ENCODE results near the gene ARIH1.
A peak's percentile ranks its signal among the peaks of the same experiment; 100 is the strongest.

ARIH1 gene

GRCh38 chr15:72487070-72487797 is 13.1 kb downstream of the ARIH1 start:
- Histone ChIP-seq H3K36me3 (ENCODE audit: control insufficient read depth, insufficient read depth, low read length) (peaks cover 45% of the 10 kb centered on the region), H3K4me1 (ENCODE audit: control insufficient read depth, insufficient read depth, low read length, poor library complexity, severe bottlenecking) (peaks cover 25% of the 10 kb centered on the region), H3K27ac (ENCODE audit: low read depth, low read length, severe bottlenecking) (no peak overlapping the region), H3K4me3 (ENCODE audit: extremely low read depth, insufficient read depth, low read length, poor library complexity, severe bottlenecking) (no peak overlapping the region), H3K9me3 (ENCODE audit: control insufficient read depth, low read length) (no peaks in the 10 kb centered on the region)
- WGBS, 2 experiments (ENCODE audit: insufficient coverage in 2 of 2), result no CpG with 5 or more reads among the region's 1 CpG

- Histone ChIP-seq H3K4me3 (ENCODE audit: extremely low read depth, insufficient read depth, low read length, poor library complexity, severe bottlenecking) (no peak overlapping the region), H3K36me3 (ENCODE audit: control insufficient read depth, insufficient read depth, low read length) (peaks cover 40% of the 10 kb centered on the region), H3K27ac (ENCODE audit: low read depth, low read length, severe bottlenecking) (no peak overlapping the region), H3K4me1 (ENCODE audit: control insufficient read depth, insufficient read depth, low read length, poor library complexity, severe bottlenecking) (peaks cover 27% of the 10 kb centered on the region), H3K9me3 (ENCODE audit: control insufficient read depth, low read length) (no peaks in the 10 kb centered on the region)
- WGBS, 2 experiments (ENCODE audit: insufficient coverage in 2 of 2), result 96 to 100% methylated on average over 2 of the region's 2 CpGs
Observed at GRCh38 chr15:72488558-72488957, 14.4 kb downstream of the ARIH1 start.

DNA sequence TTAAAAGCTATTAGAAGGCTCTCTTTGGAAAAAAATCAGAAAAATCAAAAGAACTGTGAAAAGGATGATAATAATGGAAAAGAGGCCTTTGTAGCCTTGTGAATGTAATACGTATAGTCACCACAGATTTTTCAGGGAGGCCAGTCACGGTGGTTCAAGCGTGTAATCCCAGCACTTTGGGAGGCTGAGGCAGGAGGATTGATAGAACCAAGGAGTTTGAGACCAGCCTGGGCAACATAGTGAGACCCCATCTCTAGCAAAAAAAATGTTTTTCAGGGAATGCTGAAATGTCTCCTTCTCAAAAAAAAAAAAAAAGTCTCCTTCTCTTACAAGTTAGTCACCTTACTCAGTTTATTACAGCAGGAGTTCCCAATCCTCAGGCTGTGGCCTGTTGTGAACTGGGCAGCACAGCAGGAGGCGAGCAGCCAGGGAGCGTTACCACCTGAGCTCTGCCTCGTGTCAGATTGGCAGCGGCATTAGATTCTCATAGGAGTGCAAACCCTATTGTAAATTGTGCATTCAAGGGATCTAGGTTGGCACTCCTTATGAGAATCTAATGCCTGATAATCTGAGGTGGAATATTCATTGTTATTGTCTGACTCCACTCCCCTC is 15.9 kb downstream of the ARIH1 start:
- no peak overlapping the region for H3K4me3 ChIP-seq (ENCODE audit: extremely low read depth, insufficient read depth, low read length, poor library complexity, severe bottlenecking)
- peaks cover 30% of the 10 kb centered on the region for H3K36me3 ChIP-seq (ENCODE audit: control insufficient read depth, insufficient read depth, low read length)
- WGBS, 2 experiments (ENCODE audit: insufficient coverage in 2 of 2), result 97 to 98% methylated on average over 7 of the region's 7 CpGs
- no peak overlapping the region for H3K27ac ChIP-seq (ENCODE audit: low read depth, low read length, severe bottlenecking)
- peaks cover 27% of the 10 kb centered on the region for H3K4me1 ChIP-seq (ENCODE audit: control insufficient read depth, insufficient read depth, low read length, poor library complexity, severe bottlenecking)
- H3K9me3 ChIP-seq (ENCODE audit: control insufficient read depth, low read length), result no peaks in the 10 kb centered on the region

- WGBS, 2 experiments (ENCODE audit: insufficient coverage in 2 of 2), result 0% methylated on average over 1 of the region's 2 CpGs; no CpG with 5 or more reads in 1 of the 2 experiments
- Histone ChIP-seq H3K4me3 (ENCODE audit: extremely low read depth, insufficient read depth, low read length, poor library complexity, severe bottlenecking) (no peak overlapping the region), H3K9me3 (ENCODE audit: control insufficient read depth, low read length) (no peaks in the 10 kb centered on the region), H3K27ac (ENCODE audit: low read depth, low read length, severe bottlenecking) (peak overlapping the region; percentile 54), H3K36me3 (ENCODE audit: control insufficient read depth, insufficient read depth, low read length) (peaks cover 31% of the 10 kb centered on the region), H3K4me1 (ENCODE audit: control insufficient read depth, insufficient read depth, low read length, poor library complexity, severe bottlenecking) (peaks cover 20% of the 10 kb centered on the region)
Observed at GRCh38 chr15:72491768-72492167, 17.6 kb downstream of the ARIH1 start.

- Histone ChIP-seq H3K36me3 (ENCODE audit: control insufficient read depth, insufficient read depth, low read length) (peaks cover 33% of the 10 kb centered on the region), H3K4me3 (ENCODE audit: extremely low read depth, insufficient read depth, low read length, poor library complexity, severe bottlenecking) (no peak overlapping the region), H3K4me1 (ENCODE audit: control insufficient read depth, insufficient read depth, low read length, poor library complexity, severe bottlenecking) (peaks cover 13% of the 10 kb centered on the region), H3K9me3 (ENCODE audit: control insufficient read depth, low read length) (no peaks in the 10 kb centered on the region), H3K27ac (ENCODE audit: low read depth, low read length, severe bottlenecking) (no peak overlapping the region)
Observed at GRCh38 chr15:72492733-72493132, 18.6 kb downstream of the ARIH1 start.

DNA sequence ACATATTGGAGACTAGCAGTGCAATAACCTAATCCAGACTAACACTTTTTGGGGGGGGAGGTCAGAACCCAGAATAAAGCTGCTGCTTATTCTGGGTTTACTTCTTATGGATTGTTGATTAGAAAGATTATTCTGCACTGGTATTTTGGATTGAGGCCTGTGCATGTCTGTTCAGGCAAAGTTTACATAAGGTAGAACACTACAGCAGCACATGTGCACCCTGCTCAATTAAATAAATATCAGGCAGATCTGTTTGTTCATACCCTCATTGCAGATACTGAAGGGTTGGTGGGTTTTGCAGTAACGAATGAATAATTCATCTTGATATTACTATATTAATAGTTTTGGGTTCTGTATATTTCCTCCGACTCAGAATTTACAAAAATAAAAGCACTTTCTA is 19.1 kb downstream of the ARIH1 start:
- Histone ChIP-seq H3K27ac (ENCODE audit: low read depth, low read length, severe bottlenecking) (no peak overlapping the region), H3K4me1 (ENCODE audit: control insufficient read depth, insufficient read depth, low read length, poor library complexity, severe bottlenecking) (peaks cover 13% of the 10 kb centered on the region), H3K4me3 (ENCODE audit: extremely low read depth, insufficient read depth, low read length, poor library complexity, severe bottlenecking) (no peak overlapping the region), H3K36me3 (ENCODE audit: control insufficient read depth, insufficient read depth, low read length) (peaks cover 33% of the 10 kb centered on the region), H3K9me3 (ENCODE audit: control insufficient read depth, low read length) (no peaks in the 10 kb centered on the region)
- WGBS, 2 experiments (ENCODE audit: insufficient coverage in 2 of 2), result no CpG with 5 or more reads among the region's 2 CpGs

GRCh38 chr15:72495007-72495406 is 20.9 kb downstream of the ARIH1 start:
- Histone ChIP-seq H3K4me1 (ENCODE audit: control insufficient read depth, insufficient read depth, low read length, poor library complexity, severe bottlenecking) (peaks cover 13% of the 10 kb centered on the region), H3K4me3 (ENCODE audit: extremely low read depth, insufficient read depth, low read length, poor library complexity, severe bottlenecking) (no peak overlapping the region), H3K27ac (ENCODE audit: low read depth, low read length, severe bottlenecking) (no peak overlapping the region), H3K36me3 (ENCODE audit: control insufficient read depth, insufficient read depth, low read length) (peaks cover 33% of the 10 kb centered on the region), H3K9me3 (ENCODE audit: control insufficient read depth, low read length) (no peaks in the 10 kb centered on the region)
- WGBS, 2 experiments (ENCODE audit: insufficient coverage in 2 of 2), result 100% methylated on average over 2 to 3 of the region's 3 CpGs

DNA sequence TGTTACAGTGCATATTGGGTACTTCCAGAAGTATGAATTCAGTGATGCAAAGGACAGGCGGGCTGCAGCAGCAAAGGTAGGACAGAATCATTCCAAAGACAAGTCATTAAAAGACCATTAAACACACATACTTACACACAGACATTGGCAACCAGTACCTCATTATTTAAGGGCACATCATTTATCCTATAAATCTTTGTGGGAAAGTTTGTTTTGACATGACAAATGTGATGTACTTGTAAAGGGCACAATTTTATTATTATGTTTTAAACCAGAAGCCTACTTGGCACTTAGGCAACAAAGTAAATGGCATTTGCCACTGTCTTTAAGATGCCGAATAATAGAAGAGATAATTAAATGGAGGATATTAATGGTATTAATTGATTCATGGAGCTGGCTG is 22.7 kb downstream of the ARIH1 start:
- Histone ChIP-seq H3K27ac (ENCODE audit: low read depth, low read length, severe bottlenecking) (no peak overlapping the region), H3K4me3 (ENCODE audit: extremely low read depth, insufficient read depth, low read length, poor library complexity, severe bottlenecking) (no peak overlapping the region), H3K9me3 (ENCODE audit: control insufficient read depth, low read length) (no peaks in the 10 kb centered on the region), H3K36me3 (ENCODE audit: control insufficient read depth, insufficient read depth, low read length) (peaks cover 34% of the 10 kb centered on the region), H3K4me1 (ENCODE audit: control insufficient read depth, insufficient read depth, low read length, poor library complexity, severe bottlenecking) (peaks cover 6% of the 10 kb centered on the region)
- WGBS, 2 experiments (ENCODE audit: insufficient coverage in 2 of 2), result 90 to 100% methylated on average over 1 of the region's 2 CpGs

DNA sequence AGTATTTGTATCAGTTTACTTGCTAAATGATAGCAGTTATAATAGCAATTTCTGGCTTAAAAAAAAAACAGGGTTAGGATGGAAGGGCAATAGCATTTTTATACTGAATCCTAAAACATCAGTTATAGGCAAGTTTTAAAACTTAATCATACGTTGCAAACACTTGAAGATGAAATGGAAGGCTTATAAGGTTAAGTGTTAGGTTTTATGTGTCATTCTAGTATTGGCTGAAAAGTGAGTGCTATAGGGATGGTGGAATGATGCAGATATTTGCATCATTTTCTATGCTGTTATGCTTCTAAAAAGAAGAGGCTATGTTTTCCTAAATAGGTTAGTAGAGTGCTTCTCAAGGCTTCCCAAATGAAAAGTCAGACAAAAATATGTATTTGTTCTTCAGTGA is 23.3 kb downstream of the ARIH1 start:
- Histone ChIP-seq H3K9me3 (ENCODE audit: control insufficient read depth, low read length) (no peaks in the 10 kb centered on the region), H3K27ac (ENCODE audit: low read depth, low read length, severe bottlenecking) (no peak overlapping the region)
- 100% methylated on average over 1 of the region's 1 CpG; no CpG with 5 or more reads in 1 of the 2 experiments for WGBS, 2 experiments (ENCODE audit: insufficient coverage in 2 of 2)

DNA sequence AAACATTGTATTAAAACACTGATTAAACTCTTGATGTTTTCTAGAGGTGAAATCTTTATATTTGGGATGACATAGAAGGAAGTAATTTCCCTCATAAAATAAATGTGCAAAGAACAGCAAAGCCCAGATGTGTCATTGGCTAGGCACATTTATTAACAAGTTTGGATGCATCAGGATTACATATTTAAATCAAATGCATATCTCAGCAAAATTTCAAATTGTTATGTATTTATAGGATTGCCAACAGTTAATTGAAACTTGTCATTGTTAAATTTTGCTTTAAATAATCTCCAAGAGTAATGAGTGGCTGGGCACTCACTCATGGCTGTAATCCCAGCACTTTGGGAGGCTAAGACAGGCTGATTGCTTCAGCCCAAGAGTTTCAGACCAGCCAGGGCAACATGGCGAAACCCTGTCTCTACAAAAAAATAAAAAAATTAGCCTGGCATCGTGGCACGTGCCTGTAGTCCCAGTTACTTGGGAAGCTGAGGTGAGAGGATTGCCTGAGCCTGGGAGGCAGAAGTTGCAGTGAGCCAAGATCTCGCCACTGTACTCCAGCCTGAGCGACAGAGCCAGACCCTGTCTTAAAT is 28.2 kb downstream of the ARIH1 start:
- Histone ChIP-seq H3K27ac (ENCODE audit: low read depth, low read length, severe bottlenecking) (no peak overlapping the region), H3K36me3 (ENCODE audit: control insufficient read depth, insufficient read depth, low read length) (peaks cover 27% of the 10 kb centered on the region), H3K4me1 (ENCODE audit: control insufficient read depth, insufficient read depth, low read length, poor library complexity, severe bottlenecking) (no peaks in the 10 kb centered on the region), H3K9me3 (ENCODE audit: control insufficient read depth, low read length) (no peaks in the 10 kb centered on the region), H3K4me3 (ENCODE audit: extremely low read depth, insufficient read depth, low read length, poor library complexity, severe bottlenecking) (no peak overlapping the region)
- 100% methylated on average over 2 to 3 of the region's 5 CpGs for WGBS, 2 experiments (ENCODE audit: insufficient coverage in 2 of 2)

More for the DNA sequence above, 23.3 kb downstream of the ARIH1 start:
- Histone ChIP-seq H3K36me3 (ENCODE audit: control insufficient read depth, insufficient read depth, low read length) (peaks cover 34% of the 10 kb centered on the region), H3K4me1 (ENCODE audit: control insufficient read depth, insufficient read depth, low read length, poor library complexity, severe bottlenecking) (peaks cover under 1% of the 10 kb centered on the region), H3K4me3 (ENCODE audit: extremely low read depth, insufficient read depth, low read length, poor library complexity, severe bottlenecking) (no peak overlapping the region)

DNA sequence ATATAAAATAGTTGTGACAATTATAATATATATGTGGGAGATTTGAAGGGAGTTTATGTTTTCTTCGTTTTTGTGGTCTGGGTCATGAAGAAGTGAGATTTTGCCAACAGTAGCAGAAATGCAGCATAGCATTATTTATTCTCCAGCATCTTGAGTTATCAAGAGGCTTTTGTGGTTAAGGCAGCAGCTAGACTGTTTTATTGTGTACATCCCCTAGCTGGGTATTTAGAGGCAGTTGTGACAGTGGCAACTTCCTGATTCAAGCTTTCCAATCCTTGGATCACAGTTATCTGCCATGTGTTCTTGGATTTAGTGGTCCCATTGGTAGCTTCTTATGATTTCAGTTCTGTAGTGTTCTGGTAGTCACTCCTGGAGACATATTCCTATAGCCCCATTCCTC is 29.0 kb downstream of the ARIH1 start:
- Histone ChIP-seq H3K27ac (ENCODE audit: low read depth, low read length, severe bottlenecking) (no peak overlapping the region), H3K36me3 (ENCODE audit: control insufficient read depth, insufficient read depth, low read length) (peaks cover 27% of the 10 kb centered on the region), H3K9me3 (ENCODE audit: control insufficient read depth, low read length) (no peaks in the 10 kb centered on the region), H3K4me3 (ENCODE audit: extremely low read depth, insufficient read depth, low read length, poor library complexity, severe bottlenecking) (no peak overlapping the region), H3K4me1 (ENCODE audit: control insufficient read depth, insufficient read depth, low read length, poor library complexity, severe bottlenecking) (no peaks in the 10 kb centered on the region)
- no CpG with 5 or more reads among the region's 1 CpG for WGBS, 2 experiments (ENCODE audit: insufficient coverage in 2 of 2)

Measured in mesodermal cell (in vitro differentiated cells).